PC-3 (cell line): ENCODE data around the gene PLCXD1.
"Not testable (repeated sequence)": the region's sequence is repeated elsewhere in the genome, so short reads cannot be mapped to it uniquely, and the experiment has no call there.

ENCODE experiments used
- CTCF ChIP-seq: fragments of 300-600 bp; sonication (generic); conservative IDR thresholded peaks from 2 replicates; pipeline ENCODE4 v1.5.1; 2017; ENCODE audit warnings: antibody characterized with exemption, low read depth, mild to moderate bottlenecking, low read length
- EZH2phosphoT487 ChIP-seq: fragments of 300-600 bp; sonication (generic); IDR thresholded peaks from 2 replicates; pipeline ENCODE4 v1.6.1; 2018; ENCODE audit warnings: mild to moderate bottlenecking, antibody characterized with exemption, low read length, borderline replicate concordance

DNA sequence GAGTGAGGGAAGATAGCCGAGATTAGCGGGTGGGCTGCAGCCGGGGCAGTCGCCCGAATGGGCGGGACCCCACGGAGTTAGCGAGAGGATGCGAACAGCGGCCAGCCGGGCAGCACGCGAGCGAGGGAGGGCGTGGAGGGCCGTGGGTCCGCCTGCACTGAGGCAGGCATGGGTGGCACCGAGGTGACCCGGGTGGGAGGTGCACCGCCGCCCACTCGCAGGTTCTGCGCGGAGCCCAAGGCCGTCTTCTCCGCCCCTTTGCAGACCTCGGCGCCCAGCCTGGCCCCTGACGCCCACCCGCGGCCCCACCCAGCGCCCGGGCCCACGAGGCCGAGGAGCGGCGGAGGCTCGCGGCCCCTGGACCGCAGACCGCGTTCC lies 48.9 kb upstream of the PLCXD1 start:
- not testable (repeated sequence) for TF ChIP-seq CTCF, EZH2phosphoT487
